GM19452 (cell line): ENCODE results near the gene RNASE1.
"Not testable (repeated sequence)": the region's sequence is repeated elsewhere in the genome, so short reads cannot be mapped to it uniquely, and the experiment has no call there.

Experiments used
- ATAC-seq: cut with Tn5 transposase; IDR thresholded peaks from one replicate; pipeline ENCODE4 v1.9.1; 2021; ENCODE audit not compliant: unreplicated experiment

The RNASE1 gene

DNA sequence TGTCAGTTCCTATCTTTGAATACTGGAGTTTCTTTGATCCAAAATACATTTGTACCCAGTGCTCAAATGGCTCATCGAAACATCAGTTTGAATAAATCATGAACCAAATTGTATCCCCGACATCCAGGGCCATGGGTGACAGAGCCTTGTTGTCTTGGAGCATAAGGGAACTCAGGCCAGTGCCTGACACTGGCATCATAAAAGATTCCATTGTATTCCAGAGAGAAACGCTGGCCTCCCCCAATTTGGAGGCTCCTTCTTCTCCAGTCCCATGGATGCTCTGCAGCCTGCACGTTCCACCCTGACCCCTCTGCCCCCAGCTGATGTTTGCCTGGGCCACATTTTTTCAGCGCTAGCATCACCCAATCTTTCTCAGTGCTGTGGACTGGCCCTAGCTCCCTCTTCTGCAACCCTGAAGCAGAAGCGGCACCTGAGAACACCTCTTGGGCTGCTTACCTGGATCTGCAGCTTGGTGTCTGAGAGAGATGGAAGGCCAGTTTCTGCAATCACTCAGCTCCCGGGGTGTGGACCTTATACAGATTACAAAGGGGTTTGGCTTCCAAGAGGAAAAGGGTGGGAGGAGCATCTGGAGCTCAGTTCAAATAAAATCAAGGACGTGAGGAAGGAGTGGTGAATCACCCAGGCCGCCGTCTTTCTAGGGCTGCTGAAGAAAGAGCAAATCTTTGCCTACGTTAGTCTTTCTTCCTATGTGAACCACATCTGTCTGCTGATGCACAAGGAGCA lies at the start of gene RNASE1:
TSS of gene RNASE1 (minus strand) at position 504 of the 744 bp plus-strand sequence. CDS start 776 bp downstream, outside the sequence.
- no peak for ATAC-seq

GRCh38 chr14:20848955-20849570 lies 46.4 kb upstream of the RNASE1 start:
- ATAC-seq = no peak

- ATAC-seq = no peak
These were observed 45.8 kb upstream of the RNASE1 start for GRCh38 chr14:20848316-20848954.

DNA sequence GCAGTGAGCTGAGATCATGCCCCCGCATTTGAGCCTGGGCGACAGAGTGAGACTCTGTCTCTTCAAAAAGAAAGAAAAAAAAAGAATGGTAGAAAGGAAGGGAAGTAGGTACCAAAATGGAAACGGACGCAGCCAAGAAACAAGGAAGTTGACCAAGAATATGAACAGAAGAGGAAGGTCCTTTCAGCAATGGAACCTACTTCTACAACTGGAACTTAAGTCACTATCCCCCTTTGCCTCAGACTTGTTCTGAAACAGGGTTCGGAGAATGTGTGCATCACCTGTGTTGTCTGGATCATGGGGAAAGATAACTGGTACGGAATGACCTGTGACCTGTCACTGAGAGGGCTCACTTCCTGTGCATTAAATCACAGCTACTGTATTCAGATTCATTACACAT lies 43.9 kb upstream of the RNASE1 start:
- ATAC-seq = no peak

DNA sequence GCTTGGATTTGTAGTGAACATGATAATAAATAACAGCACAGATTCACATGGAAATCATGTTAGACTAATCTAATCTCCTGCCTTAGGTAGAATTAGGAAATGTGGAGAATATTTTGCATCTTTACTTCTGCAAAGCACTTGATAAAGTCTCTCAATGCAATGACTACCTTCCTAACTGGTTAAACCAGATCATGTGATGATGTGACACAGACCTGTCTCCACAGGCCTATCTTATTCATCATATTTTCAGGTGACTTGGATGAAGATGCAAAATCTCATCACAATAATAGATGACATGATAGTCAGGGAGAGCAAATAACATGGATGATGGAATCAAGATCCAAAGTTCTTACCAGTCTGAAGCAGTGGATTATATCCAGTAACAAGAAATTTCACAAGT lies 38.5 kb upstream of the RNASE1 start:
- no peak for ATAC-seq

- ATAC-seq = no peak
These were observed 35.2 kb upstream of the RNASE1 start for GRCh38 chr14:20837831-20838230.

DNA sequence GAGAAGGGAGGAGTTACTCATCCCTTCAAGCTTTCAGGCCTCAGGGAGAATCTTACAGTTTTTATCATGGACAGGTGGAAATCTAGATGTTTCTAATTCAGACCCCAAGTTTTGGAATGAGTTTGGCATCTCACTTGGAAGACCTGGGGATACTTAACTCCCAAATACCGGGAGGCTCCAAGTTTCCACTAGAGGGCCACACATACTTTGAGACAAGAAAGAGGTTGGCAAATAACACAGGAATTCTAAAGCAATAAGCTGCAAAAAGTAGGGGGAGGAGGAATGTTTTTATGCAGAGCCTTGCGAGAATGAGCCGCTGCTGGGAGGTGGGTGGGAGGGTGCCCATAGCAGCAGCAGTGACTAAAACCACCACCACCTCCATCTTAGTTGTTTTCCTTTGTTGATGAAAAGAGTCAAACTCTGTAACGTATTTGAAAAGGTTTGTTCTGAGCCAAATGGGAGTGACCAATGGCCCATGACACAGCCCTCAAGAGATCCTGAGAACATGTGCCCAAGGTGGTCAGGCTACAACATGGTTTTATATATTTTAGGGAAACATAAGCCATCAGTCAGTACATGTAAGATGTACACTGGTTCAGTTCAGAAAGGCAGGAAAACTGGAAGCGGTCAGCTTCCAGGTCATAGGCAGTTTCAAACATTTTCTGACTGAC lies 34.2 kb upstream of the RNASE1 start:
- no peak for ATAC-seq

DNA sequence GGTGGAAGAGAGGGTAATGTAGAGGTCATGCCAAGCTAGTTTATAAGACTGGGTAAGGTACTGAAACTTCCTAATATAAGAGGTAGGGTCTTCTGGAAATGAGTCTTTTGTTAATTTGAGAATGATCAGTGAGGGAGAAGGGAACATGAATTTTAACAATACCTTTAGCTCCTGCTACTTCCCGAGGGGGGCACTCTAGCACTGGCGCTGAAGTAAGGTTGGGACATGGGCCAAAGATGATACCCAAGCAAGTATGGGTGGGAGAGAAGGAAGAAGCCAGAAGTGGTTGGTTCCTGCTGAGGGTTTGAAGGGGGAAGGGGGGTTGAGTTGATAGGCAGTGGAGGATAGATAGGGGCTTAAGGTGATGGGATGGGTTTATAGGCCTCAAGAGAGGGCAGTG lies 32.3 kb upstream of the RNASE1 start:
- no peak for ATAC-seq

- no peak for ATAC-seq
These were observed 28.2 kb upstream of the RNASE1 start for GRCh38 chr14:20830831-20831230.

- ATAC-seq = not testable (repeated sequence)
These were observed 25.5 kb upstream of the RNASE1 start for GRCh38 chr14:20828024-20828694.

GRCh38 chr14:20827326-20827725 lies 24.7 kb upstream of the RNASE1 start:
- no peak for ATAC-seq

DNA sequence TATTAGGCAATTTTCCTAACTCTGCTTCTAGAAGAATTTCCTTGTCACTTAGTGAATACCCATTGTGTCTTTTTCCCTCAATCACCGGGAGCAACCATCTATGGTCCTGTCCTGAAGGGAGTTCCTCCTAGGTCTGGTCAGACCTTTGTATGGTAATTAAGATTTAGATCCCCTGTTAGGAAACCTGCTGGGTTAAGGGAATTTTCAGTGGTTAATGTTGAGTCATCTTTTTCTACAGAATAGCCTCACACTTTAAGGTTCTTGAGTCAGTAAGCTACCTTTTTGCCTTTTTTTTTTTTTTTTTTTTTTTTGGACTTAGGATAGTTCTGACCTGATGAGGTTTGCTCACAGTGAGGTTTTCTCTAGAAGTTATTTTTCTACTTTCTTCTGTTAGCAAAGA lies 24.0 kb upstream of the RNASE1 start:
- ATAC-seq = not testable (repeated sequence)

- ATAC-seq = no peak
These were observed 21.2 kb upstream of the RNASE1 start for GRCh38 chr14:20823859-20824258.

DNA sequence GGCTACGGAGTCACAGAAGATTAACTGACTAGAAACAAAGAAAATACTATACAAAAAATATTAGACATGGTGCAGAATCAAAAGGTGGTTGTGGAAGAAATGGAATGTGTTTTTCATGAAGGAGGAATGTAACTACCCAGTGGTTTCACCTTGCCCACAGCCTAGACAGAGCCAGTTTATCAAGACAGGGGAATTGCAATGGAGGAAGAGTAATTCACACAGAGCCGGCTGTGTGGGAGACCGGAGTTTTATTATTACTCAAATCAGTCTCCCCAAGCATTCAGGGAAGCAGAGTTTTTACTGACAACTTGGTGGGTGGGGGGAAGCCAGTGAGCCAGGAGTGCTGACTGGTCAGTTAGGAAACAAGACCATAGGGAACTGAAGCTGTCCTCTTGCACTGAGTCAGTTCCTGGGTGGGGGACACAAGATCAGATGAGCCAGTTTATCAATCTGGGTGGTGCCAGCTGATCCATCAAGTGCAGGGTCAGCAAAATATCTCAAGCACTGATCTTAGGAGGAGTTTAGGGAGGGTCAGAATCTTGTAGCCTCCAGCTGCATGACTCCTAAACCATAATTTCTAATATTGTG lies 19.0 kb upstream of the RNASE1 start:
- not testable (repeated sequence) for ATAC-seq

DNA sequence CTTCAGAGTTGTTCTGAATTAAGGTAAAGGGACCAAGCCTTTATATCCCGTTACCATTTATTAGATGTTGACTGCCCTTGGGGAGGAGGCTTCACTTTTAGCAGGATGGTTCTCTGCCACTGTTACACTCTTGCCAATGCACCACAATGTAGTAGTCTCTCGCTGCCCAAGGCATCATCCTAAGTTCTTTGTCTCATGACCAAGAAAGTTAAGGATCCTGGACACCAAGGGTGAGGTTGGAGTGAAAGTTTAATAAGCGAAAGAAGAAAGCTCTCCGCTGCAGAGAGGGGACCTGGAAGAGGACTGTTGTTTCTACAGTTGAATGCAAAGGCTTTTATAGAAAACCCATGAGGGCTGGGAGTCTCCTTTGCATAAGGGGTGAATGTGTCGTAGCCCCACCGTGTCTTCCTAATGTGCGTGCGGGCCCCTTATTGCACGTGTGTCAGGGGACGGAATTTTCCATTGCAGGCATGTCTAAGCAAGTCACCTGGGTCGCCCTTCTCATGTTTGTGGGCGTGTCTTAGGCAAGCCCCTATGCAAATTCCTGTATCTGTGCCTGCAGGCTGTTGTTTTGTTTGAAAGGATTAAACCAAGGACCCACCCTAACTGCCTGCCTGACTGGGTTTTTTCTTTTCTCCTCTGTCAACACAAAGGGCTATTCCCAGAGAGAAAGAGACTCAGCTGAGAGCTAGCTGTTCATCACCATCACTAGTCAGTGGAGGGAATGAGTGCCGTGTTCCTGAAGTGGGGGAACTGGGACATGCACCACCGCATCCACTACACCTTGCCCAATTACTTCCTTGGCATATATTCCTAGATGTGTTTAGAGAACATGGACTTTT lies 17.6 kb upstream of the RNASE1 start:
- ATAC-seq = no peak

DNA sequence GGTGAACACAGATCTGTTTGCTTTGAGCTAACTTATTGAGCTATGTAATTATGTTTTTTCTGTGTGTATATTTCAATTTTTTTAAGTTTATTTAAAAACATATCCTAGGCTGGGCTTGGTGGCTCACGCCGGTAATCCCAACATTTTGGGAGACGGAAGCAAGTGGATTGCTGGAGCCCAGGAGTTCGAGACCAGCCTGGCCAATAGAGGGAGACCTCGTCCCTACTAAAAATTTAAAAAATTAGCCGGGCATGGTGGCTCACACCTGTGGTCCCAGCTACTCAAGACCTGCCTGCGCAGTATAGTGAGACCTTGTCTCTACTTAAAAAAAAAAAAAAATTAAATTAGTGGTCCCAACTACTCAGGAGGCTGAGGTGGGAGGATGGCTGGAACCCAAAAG lies 16.2 kb upstream of the RNASE1 start:
- ATAC-seq = no peak

GRCh38 chr14:20815946-20816345 lies 13.3 kb upstream of the RNASE1 start:
- ATAC-seq = not testable (repeated sequence)

DNA sequence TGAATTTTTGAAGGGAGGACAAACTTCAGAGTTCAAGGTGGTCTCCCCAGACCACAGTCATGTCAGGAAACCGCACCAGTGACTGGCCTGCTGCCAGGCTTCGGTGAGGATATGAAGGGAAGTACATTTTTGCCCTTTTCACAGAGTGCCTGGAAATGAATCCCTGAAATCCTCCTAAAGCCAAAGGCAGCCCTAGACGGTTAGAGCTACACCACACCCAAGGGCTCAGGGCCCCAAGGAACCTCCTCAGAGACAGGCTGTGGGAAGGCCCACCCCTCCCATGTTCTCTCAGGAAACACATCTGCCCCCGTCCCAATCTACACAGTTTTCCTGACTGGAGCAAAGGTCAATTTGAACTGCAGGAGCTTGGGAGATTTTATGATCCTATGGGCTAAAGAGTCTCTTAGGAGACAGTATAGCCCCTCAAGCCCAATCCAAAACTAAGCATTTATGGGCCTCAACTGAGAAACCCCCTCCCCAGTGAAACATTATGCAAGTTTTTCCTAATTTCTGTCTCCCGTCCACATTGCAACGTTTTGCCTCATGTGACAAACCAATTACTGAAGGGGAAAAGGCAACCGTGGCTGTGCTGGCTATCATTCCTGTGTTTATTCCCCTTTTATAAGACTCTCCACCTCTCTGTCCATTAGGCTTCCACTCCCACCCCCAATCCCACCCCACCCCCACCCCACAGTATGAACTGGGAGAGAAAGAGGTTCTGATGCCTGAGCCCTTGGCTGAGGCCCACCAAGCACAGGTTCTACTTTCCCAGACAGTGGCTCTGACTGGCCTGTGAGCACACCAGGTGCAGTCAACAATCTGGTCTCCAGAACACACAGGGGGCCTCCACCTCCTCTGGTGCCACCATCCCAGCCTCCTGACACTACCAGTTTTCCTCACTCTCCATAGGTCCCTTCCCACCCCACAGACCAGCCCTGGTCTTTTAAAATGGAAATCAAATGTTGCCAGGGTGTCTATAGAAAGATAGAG lies 9.6 kb upstream of the RNASE1 start:
- no peak for ATAC-seq

- ATAC-seq = no peak
These were observed 7.3 kb upstream of the RNASE1 start for GRCh38 chr14:20809917-20810316.
